Fibroblast of gingiva (primary cell): Measurements from ENCODE around the gene EMC10.
A peak's percentile ranks its signal among the peaks of the same experiment; 100 is the strongest.
"Not testable (repeated sequence)": the region's sequence is repeated elsewhere in the genome, so short reads cannot be mapped to it uniquely, and the experiment has no call there.

Source experiments
- DNase-seq: peaks from one replicate; pipeline ENCODE4 v3.0.0-alpha.2; 2011; ENCODE audit warnings: low read depth

EMC10 gene

GRCh38 chr19:50515168-50515561, 38.9 kb downstream of the EMC10 start:
- DNase-seq: no peak

GRCh38 chr19:50516456-50516855, 40.1 kb downstream of the EMC10 start:
- DNase-seq: no peak

- DNase-seq: no peak
These were observed 40.8 kb downstream of the EMC10 start for GRCh38 chr19:50516964-50517703.

- DNase-seq: no peak
These were observed 41.4 kb downstream of the EMC10 start for GRCh38 chr19:50517704-50518075.

- no peak for DNase-seq
These were observed 42.0 kb downstream of the EMC10 start for GRCh38 chr19:50518091-50519005.

GRCh38 chr19:50519006-50519575, 42.8 kb downstream of the EMC10 start:
- no peak for DNase-seq

GRCh38 chr19:50520822-50521465, 44.6 kb downstream of the EMC10 start:
- no peak for DNase-seq

- no peak for DNase-seq
These were observed 46.6 kb downstream of the EMC10 start for GRCh38 chr19:50522881-50523280.

GRCh38 chr19:50528052-50528451, 51.7 kb downstream of the EMC10 start:
- DNase-seq: not testable (repeated sequence)

- no peak for DNase-seq
These were observed 54.9 kb downstream of the EMC10 start for GRCh38 chr19:50531171-50531612.

- no peak for DNase-seq
These were observed 56.6 kb downstream of the EMC10 start for GRCh38 chr19:50532952-50533351.

GRCh38 chr19:50534478-50534877, 58.2 kb downstream of the EMC10 start:
- no peak for DNase-seq

- no peak for DNase-seq
These were observed 59.4 kb downstream of the EMC10 start for GRCh38 chr19:50535672-50536187.

GRCh38 chr19:50536662-50537305, 60.5 kb downstream of the EMC10 start:
- no peak for DNase-seq

GRCh38 chr19:50537306-50537685, 61.0 kb downstream of the EMC10 start:
- no peak for DNase-seq

GRCh38 chr19:50537769-50538230, 61.5 kb downstream of the EMC10 start:
- DNase-seq: peak; percentile 60
